Posterior vena cava (tissue), 2 donors: Measurements from ENCODE around the gene CYP19A1. TPM values are rescaled to one million over a fixed set of nuclear protein-coding genes. Genes with fewer than 3 reads are reported as not detected.

Source experiments
- DNase-seq: peaks from one replicate; pipeline ENCODE4 v3.0.0-alpha.2; 2020; ENCODE audit warnings: low spot score
- intact Hi-C, 2 donors: fragments of 100-400 bp; cut with DNase I; formaldehyde crosslinking; loops; one replicate each; pipeline versions ENCODE4 v1.14.1 to v1.14.2; 2022 to 2023
- total RNA-seq, 2 donors: library from RNA; stranded (reverse); fragmentation: NEBNext Ultra II Directional; extraction: Animal tissue kit (Norgen Biotek cat#: 25700); gene quantifications; one replicate each; pipeline ENCODE4 v1.2.1, GENCODE V29; 2021
- donor health status: DM: yes; HTN: yes; CAD: no.
- donor health status: DM: yes; HTN: yes; CAD: no.

The CYP19A1 gene
- total RNA-seq, 2 donors from 2014 or later: 1.8 to 2.7 TPM

DNA sequence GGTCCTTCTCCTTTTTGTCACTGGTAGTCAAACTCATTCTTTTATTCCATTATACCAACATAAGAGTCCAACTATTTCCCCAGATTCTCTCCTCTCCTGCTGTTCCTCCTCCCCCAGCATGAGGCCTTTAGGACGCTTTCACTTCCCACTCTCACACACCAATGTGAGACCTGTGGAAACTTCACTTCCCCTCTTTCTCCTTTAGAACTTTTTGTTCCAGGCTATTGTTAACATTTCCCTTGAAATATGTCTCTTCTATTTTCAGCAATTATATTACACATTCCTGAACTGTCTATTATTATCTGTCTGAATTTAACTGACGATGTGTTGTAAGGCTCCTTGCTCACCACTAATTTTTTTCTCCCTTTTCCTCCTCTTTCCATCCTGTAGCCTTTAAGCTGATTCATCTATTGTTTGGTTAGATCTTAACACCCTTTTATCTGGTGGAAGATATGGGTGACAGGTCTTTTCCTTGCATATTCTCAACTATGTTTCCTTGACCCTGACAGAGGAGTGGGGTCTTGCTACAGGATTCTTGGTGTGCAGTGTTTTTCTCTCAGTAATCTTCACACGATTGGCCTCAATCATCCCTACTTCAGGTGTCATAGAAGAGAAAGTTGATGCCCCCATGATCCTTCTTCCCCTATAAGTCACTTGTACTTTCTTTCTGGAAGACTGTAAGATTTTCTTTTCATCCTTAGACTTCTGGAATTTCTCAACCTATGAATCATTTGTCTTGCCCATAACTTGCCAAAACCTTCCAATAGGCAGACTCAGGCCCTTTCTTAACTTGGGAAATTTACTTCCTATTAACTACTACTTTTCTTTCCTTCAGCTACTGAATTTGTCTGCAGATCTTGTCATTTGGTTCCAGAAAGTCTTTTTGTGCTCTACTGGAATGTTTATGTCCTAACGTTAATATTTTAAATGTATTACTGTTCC lies 5.9 kb downstream of the CYP19A1 start:
- DNase-seq: no peak
- intact Hi-C loops: no loop called here

- no peak for DNase-seq
- intact Hi-C loops: no loop called here
These were observed 7.3 kb downstream of the CYP19A1 start for GRCh38 chr15:51331141-51331540.

DNA sequence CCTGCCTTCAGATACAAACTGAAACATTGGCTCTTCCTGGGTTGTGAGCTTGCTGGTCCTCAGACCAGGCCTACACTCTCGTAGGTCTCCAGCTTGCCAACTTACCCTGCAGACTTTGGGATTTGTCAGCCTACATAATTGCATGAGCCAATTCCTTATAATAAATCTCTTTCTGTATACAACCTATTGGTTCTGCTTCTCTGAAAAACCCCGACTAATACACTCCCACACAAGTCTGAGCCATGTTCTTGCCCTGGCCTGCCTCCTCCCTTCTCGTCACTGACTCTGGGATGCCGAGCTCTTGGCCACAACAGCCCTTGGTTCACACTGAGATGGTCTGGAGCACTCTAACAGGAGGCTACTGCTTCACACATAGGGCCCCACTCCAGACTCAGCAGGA lies 9.5 kb downstream of the CYP19A1 start:
- DNase-seq: no peak
- intact Hi-C loops: no loop called here

DNA sequence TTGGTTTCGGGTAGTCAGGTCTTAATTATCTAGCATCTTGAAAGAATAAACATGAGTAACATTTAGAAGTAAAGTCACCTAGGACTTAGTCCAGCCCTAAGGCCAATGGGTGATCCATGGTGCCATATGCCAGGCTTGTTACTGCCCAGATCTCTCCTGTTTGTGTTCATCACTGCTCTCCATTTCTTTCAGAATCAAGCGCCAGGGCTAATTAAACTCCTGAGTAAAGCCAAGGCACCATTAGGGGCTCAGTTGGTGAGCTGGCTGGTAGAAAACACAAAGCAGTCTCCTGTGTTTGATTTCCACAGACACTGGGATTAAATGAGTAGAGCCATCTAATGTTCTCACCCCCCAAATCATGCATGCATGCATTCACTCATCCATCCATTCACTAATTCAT lies 11.3 kb downstream of the CYP19A1 start:
- intact Hi-C loops: no loop called here
- no peak for DNase-seq

DNA sequence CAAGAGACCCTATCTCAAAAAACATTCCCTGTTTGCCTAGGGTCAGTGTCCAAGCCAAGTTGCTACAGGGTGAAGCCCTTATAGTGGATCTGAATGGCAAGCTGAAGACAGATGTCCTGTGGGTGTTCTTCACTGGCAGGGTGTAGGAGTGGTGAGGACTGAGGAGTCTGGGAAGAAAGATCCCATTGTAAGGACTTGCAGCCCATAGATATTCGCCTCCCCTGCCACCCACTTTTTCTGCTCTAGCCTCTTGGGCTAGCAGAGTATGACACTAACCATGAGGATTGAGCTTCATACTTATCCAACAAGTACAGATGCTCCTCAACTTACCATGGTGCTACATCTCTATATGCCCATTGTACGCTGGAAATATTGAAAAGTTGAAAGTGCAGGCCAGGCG lies 13.2 kb downstream of the CYP19A1 start:
- no peak for DNase-seq
- intact Hi-C loops: no loop called here

- intact Hi-C loops: no loop called here
- no peak for DNase-seq
These were observed 14.6 kb downstream of the CYP19A1 start for GRCh38 chr15:51323749-51324148.

DNA sequence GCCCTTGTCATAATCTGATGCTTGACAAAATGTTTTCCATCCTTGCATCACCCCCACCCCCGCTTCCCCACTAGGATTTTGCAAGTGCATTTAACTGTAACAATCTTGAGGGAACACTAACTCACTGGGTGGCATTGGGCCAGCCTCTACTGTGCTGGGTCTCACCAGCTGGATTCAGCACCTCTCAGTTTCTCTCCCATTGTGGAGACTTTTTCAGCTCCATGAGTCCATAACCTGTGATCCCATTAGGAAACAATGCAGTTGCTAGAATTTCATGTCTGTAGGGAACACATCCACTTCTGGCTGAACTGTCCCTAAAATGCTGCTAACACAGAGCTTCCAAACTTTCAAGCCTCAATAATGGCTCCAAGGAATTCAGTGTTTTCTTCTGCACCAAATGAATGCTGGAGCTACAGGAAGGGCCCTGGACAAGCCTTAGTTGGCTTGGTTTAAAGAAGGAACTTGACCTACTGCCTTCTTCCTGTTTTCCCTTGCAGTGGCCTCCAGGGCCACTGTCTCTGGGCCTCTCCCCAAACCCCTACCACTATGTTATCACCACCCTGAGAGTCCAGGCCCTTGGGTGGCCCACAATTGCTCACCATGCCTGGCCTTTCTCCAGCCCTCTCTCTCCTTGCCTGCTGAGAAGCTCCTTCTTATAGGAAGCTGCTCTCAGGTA lies 15.6 kb downstream of the CYP19A1 start:
- DNase-seq: peak; percentile 93
- intact Hi-C loops: no loop called here

GRCh38 chr15:51321316-51321715 lies 17.1 kb downstream of the CYP19A1 start:
- intact Hi-C loops: no loop called here
- no peak for DNase-seq

DNA sequence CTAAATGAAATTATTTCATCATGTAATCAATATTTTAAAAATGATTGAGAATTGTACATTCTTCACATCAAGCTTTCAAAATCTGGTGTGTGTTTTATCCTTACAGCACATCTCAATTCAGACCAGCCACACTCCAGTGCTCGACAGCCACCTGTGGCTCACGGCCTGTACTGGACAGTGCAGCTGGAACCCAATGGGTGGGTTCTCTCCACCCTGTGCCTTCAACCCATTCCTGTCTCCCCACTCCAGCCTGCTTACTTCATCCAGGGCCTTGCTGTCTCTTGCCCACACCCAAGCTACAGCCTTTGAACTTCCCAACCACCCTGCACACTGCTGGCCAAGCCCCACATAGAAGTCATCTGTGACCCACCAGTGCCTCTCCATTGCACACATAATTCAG lies 17.6 kb downstream of the CYP19A1 start:
- intact Hi-C loops: no loop called here
- no peak for DNase-seq

DNA sequence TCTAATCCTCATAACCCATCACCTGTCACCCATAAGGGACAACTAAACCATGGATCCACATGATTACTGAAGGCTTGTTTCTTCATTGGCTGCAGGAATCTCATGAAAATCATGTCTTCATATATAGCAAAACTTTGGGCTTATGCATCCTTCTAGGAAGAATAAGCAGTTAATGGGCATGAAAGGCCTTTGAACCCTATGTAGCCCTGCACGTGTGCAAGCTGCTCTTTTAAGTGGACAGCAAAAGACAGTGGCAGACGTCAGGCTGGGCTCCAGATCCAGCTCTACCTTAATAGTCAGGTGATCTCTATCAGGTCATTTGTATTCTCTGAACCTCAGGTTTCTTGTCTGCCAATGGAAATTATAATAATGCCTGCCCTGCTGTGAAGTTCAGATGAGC lies 18.9 kb downstream of the CYP19A1 start:
- intact Hi-C loops: no loop called here
- no peak for DNase-seq

DNA sequence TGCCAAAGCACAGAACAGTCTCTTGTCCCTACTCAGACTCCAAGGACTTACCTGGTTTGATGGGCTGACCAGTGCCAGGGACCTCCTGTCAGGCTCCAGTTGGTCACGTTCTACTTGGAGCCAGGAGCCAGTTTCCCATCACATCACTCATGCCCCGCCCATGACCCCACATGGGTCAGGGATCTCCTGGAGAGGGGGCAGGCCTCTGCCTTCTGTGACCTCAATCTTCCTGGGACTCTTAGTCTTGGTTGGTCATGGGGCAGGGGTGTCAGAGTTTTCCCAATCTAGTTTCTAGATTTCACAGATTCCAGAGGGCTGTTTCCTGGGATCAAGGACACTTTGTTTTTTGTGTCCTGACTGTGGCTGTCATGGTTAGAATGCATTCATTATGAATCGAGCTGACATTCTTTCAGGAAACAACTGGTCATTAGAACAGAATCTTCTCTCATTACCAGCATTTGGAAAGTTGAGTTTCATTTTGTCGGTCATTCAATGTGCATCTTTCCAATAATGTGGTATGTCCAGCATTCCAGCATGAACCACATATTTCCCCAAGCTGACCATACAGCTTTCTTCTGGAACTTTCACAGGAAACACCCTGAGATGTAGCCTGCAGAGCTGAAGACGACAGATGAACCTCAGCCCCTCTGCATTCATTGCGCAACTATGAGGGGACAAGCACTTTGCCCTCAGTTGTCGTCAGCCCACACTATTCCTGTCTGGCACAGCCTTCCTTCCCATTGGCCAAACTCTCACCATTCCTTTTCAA lies 19.8 kb downstream of the CYP19A1 start:
- DNase-seq: no peak
- intact Hi-C loops: no loop called here

- intact Hi-C loops: loop anchor here in 1 of 2 donors (1.0 kb wide), 1 partner anchor 36 kb away; no protein-coding TSS in a partner anchor
These were observed 21.8 kb downstream of the CYP19A1 start for GRCh38 chr15:51316636-51317035.

DNA sequence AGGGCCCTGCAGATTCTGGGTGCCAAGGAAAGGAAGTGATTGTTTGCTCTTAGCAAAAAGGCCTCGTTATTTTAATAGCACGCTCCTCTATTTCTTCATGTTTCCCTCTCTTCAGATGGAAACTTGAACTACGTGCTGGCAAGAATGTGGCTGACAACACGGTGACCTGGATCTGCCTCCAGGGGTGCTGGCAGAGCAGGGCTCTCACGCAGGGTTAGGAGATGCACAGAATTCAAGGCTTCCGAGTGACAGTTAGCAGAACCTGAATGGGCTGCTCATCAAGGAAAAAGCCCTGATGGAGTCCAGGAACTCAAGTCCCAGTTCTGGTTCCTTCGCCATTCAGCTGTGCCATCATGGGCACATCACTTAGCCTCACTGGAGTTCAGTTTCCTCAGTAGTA lies 22.7 kb downstream of the CYP19A1 start:
- DNase-seq: no peak
- intact Hi-C loops: loop anchor here in 1 of 2 donors (1.0 kb wide), 1 partner anchor 37 kb away; no protein-coding TSS in a partner anchor

More at GRCh38 chr15:51316636-51317035, 21.8 kb downstream of the CYP19A1 start:
- DNase-seq: no peak

DNA sequence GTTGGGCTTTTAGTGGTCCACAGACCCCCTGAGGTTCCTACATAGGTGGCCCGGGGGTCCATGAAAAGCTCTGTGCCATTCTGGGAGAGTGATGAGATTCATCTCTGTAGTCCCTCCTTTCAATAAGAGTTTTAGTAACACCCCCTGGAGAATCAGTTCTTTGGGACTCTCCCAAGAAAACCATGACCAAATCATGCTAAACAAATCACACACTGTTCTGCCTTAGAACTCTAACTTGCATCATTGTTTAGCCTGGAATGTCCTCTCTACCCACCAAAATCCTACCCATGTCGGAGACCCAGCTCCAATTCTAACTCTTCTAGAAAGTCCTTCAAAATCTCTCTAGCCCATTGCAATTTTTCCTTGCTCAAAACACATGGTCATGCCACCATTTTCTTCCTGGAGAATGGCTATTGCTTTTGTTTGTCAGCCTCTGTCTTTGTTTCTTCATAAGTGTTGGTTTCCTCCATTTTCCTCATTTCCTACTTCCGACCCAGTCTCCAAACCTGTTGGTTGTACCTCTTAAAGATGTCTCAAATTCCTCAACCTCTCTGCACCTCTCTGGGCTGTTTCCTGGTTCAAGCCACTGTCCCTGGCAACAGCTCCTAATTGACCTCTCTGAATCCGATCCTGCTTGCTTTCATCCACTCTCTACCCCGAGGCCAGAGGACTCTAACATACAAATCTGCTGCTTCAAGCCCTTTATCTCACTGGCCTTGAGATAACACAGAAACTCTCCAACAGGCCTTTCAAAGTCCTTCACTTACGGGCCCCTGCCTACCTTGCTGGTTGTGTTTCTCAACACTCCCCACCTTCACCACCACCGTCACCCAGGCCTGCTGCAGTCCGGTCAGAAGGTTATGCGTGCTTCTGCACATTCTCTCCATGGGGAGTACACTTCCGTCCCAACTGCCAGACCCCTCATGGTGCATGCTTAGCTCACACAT lies 23.7 kb downstream of the CYP19A1 start:
- no peak for DNase-seq
- intact Hi-C loops: no loop called here

DNA sequence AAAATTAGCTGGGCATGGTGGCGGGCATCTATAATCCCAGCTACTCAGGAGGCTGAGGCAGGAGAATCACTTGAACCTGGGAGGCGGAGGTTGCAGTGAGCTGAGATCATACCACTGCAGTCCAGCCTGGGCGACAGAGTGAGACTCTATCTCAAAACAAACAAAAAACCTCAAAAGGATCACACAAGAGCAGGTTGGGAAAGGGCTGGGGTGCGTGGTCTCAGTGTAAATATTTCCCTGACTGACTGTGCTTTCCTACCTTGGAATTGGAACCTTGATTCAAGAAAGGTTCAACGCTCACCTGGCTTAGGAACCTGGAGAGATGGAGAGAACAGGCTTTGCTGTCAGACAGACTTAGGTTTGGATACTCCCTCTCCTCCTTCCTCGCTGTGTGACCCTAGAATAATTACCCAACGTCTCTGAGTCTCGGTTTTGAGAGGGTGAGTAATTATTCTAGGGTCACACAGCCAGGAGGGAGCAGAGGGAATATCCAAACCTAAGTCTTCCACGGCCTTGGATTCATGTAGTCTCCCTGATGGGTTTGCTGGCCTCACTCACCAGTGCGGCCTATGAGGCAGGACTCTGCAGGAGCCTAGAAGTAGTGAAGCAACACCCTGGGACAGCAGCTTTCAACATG lies 24.6 kb downstream of the CYP19A1 start:
- DNase-seq: no peak
- intact Hi-C loops: no loop called here

- no peak for DNase-seq
- intact Hi-C loops: no loop called here
These were observed 25.4 kb downstream of the CYP19A1 start for GRCh38 chr15:51313074-51313393.

GRCh38 chr15:51312166-51313073 lies 26.0 kb downstream of the CYP19A1 start:
- no peak for DNase-seq
- intact Hi-C loops: no loop called here
